ENCODE results near the gene CRP. TPM values are rescaled to one million over a fixed set of nuclear protein-coding genes. Genes with fewer than 3 reads are reported as not detected.

The CRP gene
- total RNA-seq, 1 experiment from 2014 or later = 0.90 TPM

DNA sequence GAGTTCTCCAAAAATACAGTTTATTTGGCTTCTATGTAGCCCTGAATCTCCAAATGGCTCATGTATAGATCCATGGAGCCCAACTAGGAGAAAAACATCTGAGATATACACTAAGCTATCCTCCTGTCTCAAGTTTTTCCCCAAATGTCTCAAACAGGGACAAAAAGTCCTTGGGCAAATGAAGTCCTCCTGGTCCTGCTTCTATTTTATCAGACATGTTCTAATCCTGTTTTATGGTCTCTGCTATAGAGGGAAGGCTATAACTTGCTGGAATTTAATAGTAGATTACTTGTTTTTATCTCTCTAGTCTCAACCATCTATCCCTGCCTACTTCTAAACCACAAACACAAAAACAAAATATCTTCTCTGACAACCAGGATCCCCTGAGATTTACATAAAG lies 26.9 kb downstream of the CRP start:
- CTCF ChIA-PET = no interaction called here
- in situ Hi-C loops (cut with HindIII; ENCODE audit: low pct_unique_long_range_greater_than_20kb, low sequenced_read_pairs) = no loop called here
- TF ChIP-seq TCF7L2 (IDR thresholded peaks at IDR 0.05; ENCODE audit: low read depth, low read length) = no peak
- TF ChIP-seq SIN3A (IDR thresholded peaks at IDR 0.05; ENCODE audit: borderline replicate concordance, insufficient read depth, low read depth, low read length) = no peak
- TF ChIP-seq, protein P1, sequence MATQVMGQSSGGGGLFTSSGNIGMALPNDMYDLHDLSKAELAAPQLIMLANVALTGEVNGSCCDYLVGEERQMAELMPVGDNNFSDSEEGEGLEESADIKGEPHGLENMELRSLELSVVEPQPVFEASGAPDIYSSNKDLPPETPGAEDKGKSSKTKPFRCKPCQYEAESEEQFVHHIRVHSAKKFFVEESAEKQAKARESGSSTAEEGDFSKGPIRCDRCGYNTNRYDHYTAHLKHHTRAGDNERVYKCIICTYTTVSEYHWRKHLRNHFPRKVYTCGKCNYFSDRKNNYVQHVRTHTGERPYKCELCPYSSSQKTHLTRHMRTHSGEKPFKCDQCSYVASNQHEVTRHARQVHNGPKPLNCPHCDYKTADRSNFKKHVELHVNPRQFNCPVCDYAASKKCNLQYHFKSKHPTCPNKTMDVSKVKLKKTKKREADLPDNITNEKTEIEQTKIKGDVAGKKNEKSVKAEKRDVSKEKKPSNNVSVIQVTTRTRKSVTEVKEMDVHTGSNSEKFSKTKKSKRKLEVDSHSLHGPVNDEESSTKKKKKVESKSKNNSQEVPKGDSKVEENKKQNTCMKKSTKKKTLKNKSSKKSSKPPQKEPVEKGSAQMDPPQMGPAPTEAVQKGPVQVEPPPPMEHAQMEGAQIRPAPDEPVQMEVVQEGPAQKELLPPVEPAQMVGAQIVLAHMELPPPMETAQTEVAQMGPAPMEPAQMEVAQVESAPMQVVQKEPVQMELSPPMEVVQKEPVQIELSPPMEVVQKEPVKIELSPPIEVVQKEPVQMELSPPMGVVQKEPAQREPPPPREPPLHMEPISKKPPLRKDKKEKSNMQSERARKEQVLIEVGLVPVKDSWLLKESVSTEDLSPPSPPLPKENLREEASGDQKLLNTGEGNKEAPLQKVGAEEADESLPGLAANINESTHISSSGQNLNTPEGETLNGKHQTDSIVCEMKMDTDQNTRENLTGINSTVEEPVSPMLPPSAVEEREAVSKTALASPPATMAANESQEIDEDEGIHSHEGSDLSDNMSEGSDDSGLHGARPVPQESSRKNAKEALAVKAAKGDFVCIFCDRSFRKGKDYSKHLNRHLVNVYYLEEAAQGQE (IDR thresholded peaks at IDR 0.05; ENCODE audit: insufficient read depth in 1 of 2, low read depth in 2 of 2, low read length in 1 of 2) = no peak
- TF ChIP-seq, protein P2, sequence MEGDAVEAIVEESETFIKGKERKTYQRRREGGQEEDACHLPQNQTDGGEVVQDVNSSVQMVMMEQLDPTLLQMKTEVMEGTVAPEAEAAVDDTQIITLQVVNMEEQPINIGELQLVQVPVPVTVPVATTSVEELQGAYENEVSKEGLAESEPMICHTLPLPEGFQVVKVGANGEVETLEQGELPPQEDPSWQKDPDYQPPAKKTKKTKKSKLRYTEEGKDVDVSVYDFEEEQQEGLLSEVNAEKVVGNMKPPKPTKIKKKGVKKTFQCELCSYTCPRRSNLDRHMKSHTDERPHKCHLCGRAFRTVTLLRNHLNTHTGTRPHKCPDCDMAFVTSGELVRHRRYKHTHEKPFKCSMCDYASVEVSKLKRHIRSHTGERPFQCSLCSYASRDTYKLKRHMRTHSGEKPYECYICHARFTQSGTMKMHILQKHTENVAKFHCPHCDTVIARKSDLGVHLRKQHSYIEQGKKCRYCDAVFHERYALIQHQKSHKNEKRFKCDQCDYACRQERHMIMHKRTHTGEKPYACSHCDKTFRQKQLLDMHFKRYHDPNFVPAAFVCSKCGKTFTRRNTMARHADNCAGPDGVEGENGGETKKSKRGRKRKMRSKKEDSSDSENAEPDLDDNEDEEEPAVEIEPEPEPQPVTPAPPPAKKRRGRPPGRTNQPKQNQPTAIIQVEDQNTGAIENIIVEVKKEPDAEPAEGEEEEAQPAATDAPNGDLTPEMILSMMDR (IDR thresholded peaks at IDR 0.05) = no peak
- no peak for TF ChIP-seq POLR2AphosphoS5 (IDR thresholded peaks at IDR 0.05; ENCODE audit: low read depth, low read length)
- BruUV-seq (replicated peaks) = no TSS peak
- Histone ChIP-seq H3K4me3 (ENCODE audit: low read depth in 2 of 2, low read length in 2 of 2) (no peak overlapping the region), H3K4me1 (ENCODE audit: control insufficient read depth, insufficient read depth, low read length) (no peaks in the 10 kb centered on the region), H3K36me3 (ENCODE audit: control insufficient read depth, insufficient read depth, low read length) (no peaks in the 10 kb centered on the region), H3K27me3 (ENCODE audit: control insufficient read depth, insufficient read depth, low read length) (0 out of 2 replicates have a peak, but pooled peaks cover 4% of the 10 kb centered on the region), H3K9me3 (ENCODE audit: control insufficient read depth, insufficient read depth, low read depth, low read length) (no peaks in the 10 kb centered on the region), H3K27ac (ENCODE audit: low read length) (no peak overlapping the region)
- POLR2A ChIA-PET = no interaction called here
- no peak for ATAC-seq
- intact Hi-C loops (cut with micrococcal nuclease; ENCODE audit: unreplicated experiment) = no loop called here
- DNase-seq (ENCODE audit: low read depth, low spot score) = no peak

DNA sequence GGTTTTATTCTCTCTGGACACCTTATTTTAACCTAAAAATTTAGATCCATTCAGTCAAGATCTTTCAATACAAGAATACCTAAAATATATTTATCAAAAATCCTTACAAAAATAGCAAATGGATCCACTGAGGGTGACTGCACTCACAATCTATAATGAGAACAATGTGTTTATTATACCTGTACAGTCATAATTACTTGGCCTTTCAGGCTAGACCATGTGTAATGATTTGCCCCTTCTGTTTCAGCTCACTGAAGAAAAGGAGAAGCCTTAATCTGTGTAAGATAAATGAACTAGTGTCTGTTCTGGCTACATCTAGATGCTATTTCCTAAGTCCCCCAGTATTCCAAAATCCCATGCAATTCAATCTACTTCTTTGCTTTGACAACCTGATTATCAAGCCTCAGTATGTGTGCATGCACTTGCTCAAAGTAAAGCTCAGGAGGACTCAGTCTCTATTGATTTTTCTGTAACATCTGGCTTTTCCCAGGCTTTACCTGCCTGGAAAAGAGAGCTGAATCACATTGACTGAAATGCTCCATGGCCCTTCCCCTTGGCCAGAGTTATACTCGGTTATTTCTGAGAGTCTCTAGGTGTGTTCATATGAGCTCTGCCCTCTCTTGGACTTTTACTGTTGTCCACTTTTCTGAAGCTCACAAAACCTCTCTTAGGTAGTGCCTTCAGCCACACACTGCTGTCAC lies 27.6 kb downstream of the CRP start:
- Histone ChIP-seq H3K9me3 (ENCODE audit: control insufficient read depth, insufficient read depth, low read depth, low read length) (no peaks in the 10 kb centered on the region), H3K27me3 (ENCODE audit: control insufficient read depth, insufficient read depth, low read length) (0 out of 2 replicates have a peak, but pooled peaks cover 4% of the 10 kb centered on the region), H3K4me3 (ENCODE audit: low read depth in 2 of 2, low read length in 2 of 2) (no peak overlapping the region), H3K4me1 (ENCODE audit: control insufficient read depth, insufficient read depth, low read length) (no peaks in the 10 kb centered on the region), H3K27ac (ENCODE audit: low read length) (no peak overlapping the region), H3K36me3 (ENCODE audit: control insufficient read depth, insufficient read depth, low read length) (no peaks in the 10 kb centered on the region)
- no TSS peak for BruUV-seq (replicated peaks)
- ChIA-PET POLR2A (no interaction called here), CTCF (no interaction called here)
- in situ Hi-C loops (cut with HindIII; ENCODE audit: low pct_unique_long_range_greater_than_20kb, low sequenced_read_pairs) = no loop called here
- TF ChIP-seq, protein P1 (IDR thresholded peaks at IDR 0.05; ENCODE audit: insufficient read depth in 1 of 2, low read depth in 2 of 2, low read length in 1 of 2) = no peak
- TF ChIP-seq TCF7L2 (IDR thresholded peaks at IDR 0.05; ENCODE audit: low read depth, low read length) = no peak
- TF ChIP-seq, protein P2 (IDR thresholded peaks at IDR 0.05) = no peak
- TF ChIP-seq POLR2AphosphoS5 (IDR thresholded peaks at IDR 0.05; ENCODE audit: low read depth, low read length) = no peak
- no peak for TF ChIP-seq SIN3A (IDR thresholded peaks at IDR 0.05; ENCODE audit: borderline replicate concordance, insufficient read depth, low read depth, low read length)
- ATAC-seq (no peak), DNase-seq (ENCODE audit: low read depth, low spot score) (no peak)
- intact Hi-C loops (cut with micrococcal nuclease; ENCODE audit: unreplicated experiment) = no loop called here

Measured in Panc1 (cell line).